GM19239 (cell line): ENCODE data around the gene SH3RF3.

Experiments
- DNase-seq: peaks from one replicate; pipeline ENCODE4 v3.0.0; 2011; ENCODE audit warnings: low spot score; ENCODE audit not compliant: insufficient read length
- FAIRE-seq: peaks from 2 replicates; lab custom pipeline; 2011; peaks lifted over from hg19 to GRCh38; lab: Jason Lieb, UNC

SH3RF3 gene

GRCh38 chr2:109411640-109412325 is 282.8 kb downstream of the SH3RF3 start:
- DNase-seq (no peak), FAIRE-seq (no peak)

GRCh38 chr2:109415581-109416013 is 286.6 kb downstream of the SH3RF3 start:
- DNase-seq (no peak), FAIRE-seq (no peak)

GRCh38 chr2:109417701-109418335 is 288.8 kb downstream of the SH3RF3 start:
- DNase-seq (no peak), FAIRE-seq (no peak)

GRCh38 chr2:109418716-109419115 is 289.7 kb downstream of the SH3RF3 start:
- no peak for FAIRE-seq
- no peak for DNase-seq

- FAIRE-seq (no peak), DNase-seq (no peak)
Measured at GRCh38 chr2:109419171-109419756, 290.3 kb downstream of the SH3RF3 start.

- DNase-seq (no peak), FAIRE-seq (no peak)
Measured at GRCh38 chr2:109419960-109420370, 291.0 kb downstream of the SH3RF3 start.

- DNase-seq (no peak), FAIRE-seq (no peak)
Measured at GRCh38 chr2:109421101-109421500, 292.1 kb downstream of the SH3RF3 start.

- no peak for DNase-seq
- FAIRE-seq: no peak
Measured at GRCh38 chr2:109421642-109422041, 292.6 kb downstream of the SH3RF3 start.

GRCh38 chr2:109422071-109422757 is 293.2 kb downstream of the SH3RF3 start:
- no peak for DNase-seq
- no peak for FAIRE-seq

GRCh38 chr2:109422758-109423500 is 293.9 kb downstream of the SH3RF3 start:
- FAIRE-seq: no peak
- no peak for DNase-seq

- DNase-seq: no peak
Measured at GRCh38 chr2:109423556-109424359, 294.8 kb downstream of the SH3RF3 start.

GRCh38 chr2:109425411-109425810 is 296.4 kb downstream of the SH3RF3 start:
- no peak for FAIRE-seq
- no peak for DNase-seq

More at GRCh38 chr2:109423556-109424359, 294.8 kb downstream of the SH3RF3 start:
- FAIRE-seq: no peak

GRCh38 chr2:109427661-109428091 is 298.7 kb downstream of the SH3RF3 start:
- DNase-seq: no peak
- no peak for FAIRE-seq

GRCh38 chr2:109428281-109428680 is 299.3 kb downstream of the SH3RF3 start:
- no peak for DNase-seq
- no peak for FAIRE-seq

- no peak for DNase-seq
- FAIRE-seq: no peak
Measured at GRCh38 chr2:109428841-109429566, 300.0 kb downstream of the SH3RF3 start.

GRCh38 chr2:109429567-109430328 is 300.7 kb downstream of the SH3RF3 start:
- no peak for DNase-seq

GRCh38 chr2:109430329-109430636 is 301.3 kb downstream of the SH3RF3 start:
- DNase-seq: no peak
- no peak for FAIRE-seq

More at GRCh38 chr2:109429567-109430328, 300.7 kb downstream of the SH3RF3 start:
- no peak for FAIRE-seq

GRCh38 chr2:109432421-109432820 is 303.4 kb downstream of the SH3RF3 start:
- FAIRE-seq (no peak), DNase-seq (no peak)
